HG03520 (cell line): Measurements from ENCODE around the gene SPDYE4.

Experiments
- ATAC-seq: cut with Tn5 transposase; IDR thresholded peaks from one replicate; pipeline ENCODE4 v1.9.1; 2021; ENCODE audit warnings: mild to moderate bottlenecking, moderate library complexity; ENCODE audit not compliant: unreplicated experiment

The SPDYE4 gene

DNA sequence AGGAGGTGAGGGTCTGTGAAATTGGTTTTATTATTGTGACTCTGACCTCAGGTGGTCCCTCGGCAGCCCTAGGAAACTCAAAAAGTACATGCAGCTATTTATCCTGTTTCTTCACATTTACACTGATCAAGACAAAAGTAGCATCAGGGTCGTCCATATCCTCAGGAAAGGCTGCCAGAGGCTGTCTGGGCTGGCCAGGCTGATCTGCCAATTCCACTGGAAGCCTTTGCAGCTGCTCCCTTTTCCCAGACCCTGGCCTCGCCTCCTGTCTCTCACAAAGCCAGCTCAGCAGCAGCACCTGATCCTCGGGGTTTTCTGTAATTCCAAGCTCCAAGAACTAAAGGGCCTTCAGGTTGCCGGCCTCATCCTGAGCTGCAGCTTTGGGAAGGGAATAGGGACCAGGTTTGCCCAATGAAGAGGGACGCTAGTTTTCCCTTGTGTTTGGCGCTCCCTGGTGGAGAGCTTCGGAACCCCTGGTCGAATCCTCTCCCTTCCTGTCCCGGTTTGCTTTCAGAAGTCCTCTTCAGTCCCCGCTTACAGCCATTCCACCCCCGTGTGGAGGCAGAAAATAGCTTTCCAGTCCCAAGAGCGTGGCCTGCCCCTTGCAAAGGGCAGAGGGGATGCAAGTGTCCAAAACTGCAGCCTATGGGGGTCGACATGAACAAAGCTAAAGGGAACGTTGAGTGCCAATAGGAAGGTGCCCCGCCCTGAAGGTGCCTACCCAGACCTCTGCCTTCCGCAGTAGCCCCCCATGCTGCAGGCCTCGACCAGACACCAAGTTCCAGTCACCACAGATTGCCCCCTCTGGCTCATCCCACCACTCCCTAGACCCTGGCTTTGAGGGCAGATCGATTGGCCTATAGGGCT, 27.4 kb upstream of the SPDYE4 start:
- no peak for ATAC-seq

DNA sequence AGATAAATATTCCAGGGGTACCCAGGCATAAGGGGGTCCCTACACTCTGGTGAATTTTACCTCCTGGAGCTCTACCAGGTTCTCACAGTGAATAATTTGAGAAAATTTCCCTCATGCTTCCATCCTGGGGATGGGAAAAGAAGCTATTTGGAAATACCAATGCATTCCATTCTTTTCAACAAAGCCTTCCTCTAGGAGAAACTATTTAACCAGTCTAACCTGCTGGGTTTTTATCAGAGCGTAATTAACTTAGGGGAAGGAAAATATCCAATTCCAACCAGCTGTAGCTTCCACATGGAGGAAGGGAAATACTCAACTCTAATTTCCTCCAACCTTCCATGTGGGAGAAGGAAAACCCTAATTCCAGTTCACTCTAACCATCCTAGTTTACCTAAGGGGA, 23.8 kb upstream of the SPDYE4 start:
- ATAC-seq: no peak

DNA sequence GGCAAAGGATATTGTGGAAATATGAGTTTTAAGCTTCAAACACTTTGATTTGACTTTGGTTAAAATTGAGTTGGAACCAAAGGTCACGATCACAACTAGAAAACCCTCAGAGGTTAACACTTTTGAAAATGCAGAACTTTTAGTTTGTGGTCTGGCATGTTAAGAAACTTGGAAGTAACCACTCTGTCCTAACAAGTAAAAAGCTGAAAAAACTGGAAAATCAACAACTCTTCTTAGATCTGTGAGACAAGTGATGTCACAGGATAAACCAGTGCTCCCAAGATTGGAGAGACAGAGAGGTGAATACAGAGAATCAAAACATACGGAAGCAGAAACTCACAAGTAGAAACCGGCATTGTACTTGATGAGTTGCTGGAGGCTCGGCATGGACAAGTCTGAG, 23.4 kb upstream of the SPDYE4 start:
- ATAC-seq: no peak

DNA sequence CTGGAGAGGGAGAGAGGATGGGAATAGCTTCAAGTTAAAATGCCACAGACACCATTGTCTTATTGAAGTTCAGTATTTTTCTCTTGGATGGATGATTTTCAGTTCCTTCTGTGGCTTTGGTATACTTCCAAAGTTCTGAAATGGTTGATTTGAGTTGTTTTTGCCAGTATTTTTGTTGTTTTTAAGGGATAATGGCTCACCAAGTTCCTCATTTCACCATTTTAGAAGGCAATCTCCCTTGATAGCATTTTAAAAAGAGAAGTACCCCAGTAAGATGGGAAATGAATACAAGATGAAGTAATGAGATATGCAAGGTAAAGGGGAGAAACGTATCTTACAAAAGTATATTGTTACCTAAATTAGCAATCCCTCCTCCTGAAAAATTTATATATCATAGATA, 18.5 kb upstream of the SPDYE4 start:
- ATAC-seq: no peak

DNA sequence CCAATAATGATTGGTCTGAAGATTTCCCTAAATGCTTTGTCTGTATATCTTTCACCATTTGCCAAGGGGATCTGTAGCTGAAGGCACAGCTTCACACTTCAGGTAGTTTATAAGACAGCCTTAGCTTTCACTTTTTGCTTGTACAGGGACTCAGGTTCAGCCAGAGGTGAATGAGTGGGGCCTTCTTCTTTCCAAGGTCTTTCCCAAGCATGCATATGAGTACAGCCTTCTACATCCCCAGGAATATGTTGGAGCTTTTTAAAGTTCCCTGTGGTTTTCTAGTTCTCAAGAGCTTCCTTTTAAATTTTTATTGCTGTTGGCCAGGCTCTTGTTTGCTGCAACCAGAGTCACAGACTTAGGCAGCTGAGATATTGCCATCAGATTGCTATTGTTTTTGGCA, 17.9 kb upstream of the SPDYE4 start:
- no peak for ATAC-seq

DNA sequence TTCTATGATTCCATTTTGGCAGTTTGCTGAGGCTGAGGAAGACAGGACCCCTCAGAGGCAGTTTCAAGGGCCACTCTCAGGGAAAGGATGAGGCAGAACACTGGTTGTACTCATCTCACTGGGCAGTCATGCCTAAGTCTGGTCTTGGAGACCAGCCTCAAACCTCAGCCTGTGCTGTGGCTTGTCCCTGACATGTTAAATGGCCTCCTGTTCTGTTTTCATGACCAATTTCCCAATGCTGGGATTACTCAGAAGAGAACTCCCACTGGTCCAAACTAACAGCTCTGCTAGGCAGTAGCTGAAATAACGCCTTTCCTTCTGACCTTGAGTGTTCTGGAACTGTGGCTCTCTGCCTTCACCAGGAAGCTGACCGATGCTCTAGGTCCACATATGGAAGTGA, 8.4 kb upstream of the SPDYE4 start:
- no peak for ATAC-seq

DNA sequence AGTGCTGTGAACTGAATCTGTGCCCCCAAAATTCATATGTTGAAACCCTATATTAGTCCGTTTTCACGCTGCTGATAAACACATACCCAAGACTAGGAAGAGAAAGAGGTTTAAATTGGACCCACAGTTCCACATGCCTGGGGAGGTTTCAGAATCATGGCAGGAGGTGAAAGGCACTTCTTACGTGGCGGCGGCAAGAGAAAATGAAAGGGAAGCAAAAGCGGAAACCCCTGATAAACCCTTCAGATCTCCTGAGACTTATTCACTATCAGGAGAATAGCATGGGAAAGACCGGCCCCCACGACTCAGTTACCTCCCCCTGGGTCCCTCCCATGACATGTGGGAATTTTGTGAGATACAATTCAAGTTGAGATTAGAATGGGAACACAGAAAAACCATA, 3.7 kb upstream of the SPDYE4 start:
- ATAC-seq: no peak

DNA sequence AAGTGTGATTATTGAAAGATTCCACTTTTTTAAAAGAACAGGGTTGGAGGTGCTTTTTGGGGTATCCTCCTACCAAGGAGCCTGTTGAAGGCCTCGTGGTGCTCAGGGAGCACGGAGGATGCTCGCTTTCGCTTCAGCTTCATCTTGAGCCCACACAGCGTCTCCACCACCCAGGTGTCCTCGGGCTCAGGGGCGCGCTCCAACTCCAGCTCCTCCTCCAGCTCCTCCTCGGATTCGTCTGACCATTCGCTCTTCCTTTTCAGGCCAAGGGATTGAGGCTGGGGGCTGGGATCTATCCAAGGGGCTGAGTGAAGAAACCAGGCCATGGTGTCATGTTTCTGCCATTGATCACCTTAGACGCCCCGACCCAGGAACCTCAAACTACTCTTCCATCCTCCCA, 1.2 kb downstream of the SPDYE4 start:
- no peak for ATAC-seq

DNA sequence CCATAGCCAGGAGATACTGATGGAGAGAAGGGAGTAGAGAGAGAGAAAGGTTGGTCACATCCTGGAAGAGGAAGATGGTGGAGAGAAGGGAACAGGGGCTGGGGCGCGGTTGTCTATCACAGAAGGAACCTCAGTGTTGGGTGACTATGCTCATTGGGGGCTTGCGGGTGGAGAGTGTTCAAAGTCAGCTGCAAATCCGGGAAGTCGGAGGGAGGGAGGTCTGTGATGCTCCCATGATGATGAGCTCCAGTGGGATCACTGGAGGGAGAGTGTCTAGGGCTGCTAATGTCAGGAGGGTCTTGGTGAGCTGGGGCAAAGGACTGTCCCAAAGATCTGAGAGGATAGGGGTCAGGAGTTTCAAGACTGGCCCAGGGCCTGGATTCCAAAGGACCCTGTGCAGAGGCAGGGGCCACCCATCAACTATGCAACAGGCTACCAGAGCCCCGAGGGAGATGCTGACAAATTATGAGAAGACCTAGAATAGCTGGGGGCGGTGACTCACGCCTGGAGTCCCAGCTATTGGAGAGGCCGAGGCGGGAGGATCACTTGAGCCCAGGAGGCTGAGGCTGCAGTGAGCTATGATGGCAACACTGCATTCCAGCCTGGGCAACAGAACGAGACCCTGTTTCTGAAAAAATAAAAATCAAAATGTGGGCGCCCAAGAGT, 2.6 kb downstream of the SPDYE4 start:
- ATAC-seq: no peak

DNA sequence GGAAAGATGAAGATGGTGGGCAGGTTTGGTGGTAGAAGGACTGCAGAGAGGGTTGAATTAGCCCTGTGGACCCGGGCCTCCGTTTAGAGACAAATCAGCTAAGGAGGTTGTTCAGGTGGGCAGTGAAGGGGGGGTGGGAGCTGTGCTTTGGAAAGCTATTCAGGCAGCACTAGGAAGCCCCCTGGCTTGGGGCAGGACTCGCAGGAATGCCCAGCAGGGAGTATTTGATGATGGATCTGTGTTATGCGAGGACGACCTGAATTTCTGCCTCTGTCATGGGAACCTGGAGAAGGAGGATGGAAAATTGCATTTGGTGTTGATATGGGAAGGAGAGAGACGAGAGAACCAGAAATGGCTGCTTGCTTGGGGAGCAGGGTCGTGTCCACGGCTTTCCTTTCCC, 3.5 kb downstream of the SPDYE4 start:
- no peak for ATAC-seq

DNA sequence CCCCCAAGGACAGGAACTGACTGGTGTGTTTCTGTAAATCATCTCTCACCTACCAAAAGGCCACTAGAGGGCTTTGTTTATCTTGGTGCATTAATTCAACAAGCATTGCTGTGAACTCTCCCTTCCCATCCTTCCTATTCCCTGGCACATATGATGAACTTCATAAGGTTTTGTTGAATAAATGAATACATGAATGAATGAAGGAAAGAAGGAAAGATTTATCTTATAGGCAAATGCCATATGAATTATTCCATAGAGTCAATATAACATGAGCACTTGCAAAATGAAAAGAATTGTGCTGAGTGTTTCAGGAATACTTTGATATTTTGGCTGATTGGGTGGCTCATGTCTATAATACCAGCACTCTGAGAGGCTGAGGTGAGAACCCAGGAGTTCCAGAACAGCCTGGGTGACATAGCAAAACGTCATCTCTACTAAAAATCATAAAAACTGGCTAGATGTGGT, 4.3 kb downstream of the SPDYE4 start:
- ATAC-seq: no peak

DNA sequence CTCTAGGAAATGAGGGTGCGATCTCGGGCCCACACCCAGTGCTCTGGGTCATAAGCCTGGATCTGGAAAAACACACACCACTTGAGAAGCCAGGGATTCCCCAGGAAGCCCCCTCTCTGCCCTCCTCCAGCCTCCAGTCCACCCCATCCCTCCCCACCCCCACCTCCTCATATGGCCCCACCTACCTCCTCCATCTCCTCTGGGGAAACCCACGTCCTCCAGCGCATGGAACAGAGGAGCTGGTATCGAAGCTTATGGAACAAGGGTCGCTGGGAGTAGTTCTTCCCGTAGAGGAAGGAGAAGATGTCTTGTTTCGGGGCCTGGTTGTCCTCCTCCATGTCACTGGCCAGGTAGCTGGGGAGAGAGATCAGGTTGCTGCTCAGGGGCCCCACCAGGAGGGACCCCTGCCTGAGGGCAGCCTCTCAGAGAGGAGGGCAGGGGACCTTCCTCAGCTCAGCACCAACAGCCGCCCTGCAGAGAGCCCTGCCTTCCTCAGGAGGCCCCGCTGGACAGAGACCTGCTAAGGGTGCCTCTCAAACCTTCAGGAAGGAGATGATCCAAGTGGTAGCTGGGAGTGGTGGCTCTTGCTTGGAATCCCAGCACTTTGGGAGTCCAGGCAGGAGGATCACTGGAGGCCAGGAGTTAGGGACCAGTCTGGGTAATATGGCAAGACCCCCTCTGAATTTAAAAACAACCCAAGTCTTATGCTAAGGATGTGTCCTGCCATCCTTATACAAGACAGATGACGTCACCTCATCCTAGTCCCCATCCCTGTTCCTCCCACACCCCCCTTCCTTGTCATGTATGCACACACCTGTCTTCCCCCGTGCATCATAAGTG, 5.0 kb downstream of the SPDYE4 start:
- ATAC-seq: no peak

DNA sequence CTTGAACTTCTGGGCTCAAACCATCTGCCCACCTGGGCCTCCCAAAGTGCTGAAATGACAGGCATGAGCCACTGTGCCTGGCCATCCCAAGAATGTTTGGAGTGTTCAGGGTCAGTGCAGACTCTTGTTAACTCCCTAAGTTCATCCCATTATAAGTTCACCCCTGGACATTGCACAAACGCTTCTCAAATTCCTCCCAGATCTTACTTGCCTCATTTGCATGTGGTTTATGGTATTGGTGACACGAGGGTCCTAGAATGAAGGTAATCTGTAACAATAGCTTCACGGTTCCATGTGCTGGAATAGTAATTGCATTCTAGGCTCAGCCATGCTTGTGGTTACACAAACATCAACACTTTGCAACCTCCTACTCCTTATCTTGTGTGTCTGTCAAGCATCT, 8.7 kb downstream of the SPDYE4 start:
- ATAC-seq: no peak

DNA sequence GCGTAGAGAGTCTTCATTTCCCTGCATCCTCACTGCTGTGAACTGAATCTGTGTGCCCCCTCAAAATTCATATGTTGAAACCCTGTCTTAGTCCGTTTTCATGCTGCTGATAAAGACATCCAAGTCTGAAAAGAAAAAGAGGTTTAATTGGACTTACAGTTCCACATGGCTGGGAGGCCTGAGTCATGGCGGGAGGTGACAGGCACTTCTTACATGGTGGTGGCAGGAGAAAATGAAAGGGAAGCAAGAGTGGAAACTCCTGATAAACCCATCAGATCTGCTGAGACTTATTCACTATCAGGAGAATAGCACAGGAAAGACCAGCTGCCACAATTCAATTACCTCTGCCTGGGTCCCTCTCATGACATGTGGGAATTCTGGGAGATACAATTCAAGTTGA, 10.6 kb downstream of the SPDYE4 start:
- ATAC-seq: no peak

DNA sequence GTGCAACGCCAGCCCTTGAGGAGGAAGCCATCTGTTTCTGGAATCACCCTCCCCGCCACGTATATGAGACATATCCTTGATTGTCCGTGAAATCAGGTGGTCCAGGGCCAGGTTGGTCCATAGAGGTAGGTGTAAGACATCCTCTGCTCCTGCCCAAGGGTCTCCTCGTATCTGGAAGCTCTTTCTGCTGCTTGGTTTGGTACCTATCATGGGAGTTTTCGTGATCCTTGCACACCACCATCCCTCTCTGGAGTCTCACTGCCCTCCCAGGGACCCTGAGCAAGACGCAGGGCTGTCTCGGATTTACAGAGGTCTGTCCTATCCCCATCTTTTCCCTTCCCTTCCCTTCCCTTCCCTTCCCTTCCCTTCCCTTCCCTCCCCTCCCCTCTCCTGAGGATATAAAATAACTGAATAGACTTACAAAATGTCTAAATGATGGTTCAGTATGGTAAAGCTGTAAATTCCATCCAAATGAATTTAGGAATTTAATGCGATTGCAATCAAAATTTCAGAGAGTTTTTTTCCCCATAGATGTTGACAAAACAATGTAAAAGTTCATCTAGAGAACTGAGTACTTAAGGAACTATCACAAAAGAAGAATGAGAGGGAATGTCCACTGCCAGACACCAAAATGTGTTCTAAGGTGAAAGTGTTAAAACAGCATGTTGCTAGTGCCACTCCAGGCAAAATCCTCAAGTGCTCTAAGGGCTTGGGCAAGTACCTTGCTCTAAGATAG, 11.7 kb downstream of the SPDYE4 start:
- ATAC-seq: no peak

DNA sequence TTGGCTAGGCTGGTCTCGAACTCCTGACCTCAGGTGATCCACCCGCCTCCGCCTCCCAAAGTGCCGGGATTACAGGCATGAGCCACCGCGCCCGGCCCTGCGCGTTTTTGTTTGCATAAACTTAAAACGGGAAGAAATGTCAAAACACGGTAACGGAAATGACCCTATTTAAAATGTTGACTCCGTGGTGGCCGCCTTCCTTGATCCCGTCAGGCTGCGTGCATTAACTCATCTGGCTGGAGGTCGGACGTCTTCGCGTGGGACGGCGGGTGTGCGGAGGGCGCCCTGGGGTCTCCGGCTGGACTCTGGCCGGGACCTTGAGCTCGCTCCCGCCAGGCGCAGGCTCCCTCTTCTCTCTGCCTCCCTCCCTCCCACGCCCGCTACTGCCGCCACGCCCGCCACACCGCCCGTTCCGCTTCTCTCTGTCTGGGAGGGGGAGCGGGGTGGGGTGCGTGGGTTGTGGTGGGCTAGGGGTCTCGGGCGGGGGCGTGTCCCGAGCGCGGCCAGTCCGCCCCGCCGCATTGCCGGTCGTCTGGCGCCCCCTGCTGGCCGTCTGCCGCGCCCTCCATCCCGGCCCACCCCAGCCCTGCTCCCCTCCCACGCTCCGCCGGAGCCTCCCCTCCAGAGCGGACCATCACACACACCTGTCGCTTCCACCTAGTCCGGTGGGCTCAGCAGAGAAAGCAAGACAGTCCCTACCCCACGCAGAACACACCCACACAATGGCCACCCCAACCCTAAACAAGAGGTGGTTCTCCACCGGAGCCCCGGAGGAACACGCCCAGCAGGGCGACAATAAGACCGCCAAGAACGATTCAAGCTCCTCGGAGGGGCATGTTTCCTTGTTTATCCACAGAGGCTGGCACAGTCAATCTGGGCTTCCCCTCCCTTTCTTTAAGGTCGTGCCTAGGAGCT, 12.5 kb downstream of the SPDYE4 start:
- no peak for ATAC-seq

DNA sequence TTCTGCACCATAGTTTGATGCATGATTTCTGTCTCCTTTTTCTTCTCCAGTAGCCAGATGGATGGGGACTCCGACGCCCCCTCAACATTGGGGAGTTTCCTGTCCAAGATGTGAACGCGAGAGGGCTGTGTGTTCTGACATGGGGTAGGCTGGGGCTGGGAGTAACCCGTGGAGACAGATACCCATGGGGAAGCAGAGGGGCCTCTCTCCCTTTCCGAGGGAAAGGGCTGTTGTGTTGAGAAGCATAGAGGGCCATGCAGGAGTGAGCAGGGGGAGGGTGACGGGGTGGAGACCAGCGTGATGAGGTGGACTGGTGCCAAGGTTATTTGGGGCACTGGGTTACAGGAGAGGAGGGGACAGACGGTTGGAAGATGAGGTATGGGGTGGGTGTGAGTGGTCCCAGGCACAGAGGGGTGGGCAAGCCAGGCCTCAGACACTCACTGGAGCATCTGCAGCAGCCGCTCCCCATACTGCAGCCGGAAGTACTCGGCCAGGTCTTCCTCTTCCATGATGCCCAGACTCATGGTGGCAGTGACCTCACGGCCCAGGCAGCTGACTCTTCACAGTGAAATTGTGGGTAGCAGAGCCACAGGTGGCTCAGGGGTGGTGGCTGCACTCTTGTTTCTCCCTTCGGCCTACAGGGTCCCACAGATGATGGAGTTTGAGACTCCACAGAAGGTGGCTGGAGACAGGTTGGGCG, 14.1 kb downstream of the SPDYE4 start:
- ATAC-seq: no peak

DNA sequence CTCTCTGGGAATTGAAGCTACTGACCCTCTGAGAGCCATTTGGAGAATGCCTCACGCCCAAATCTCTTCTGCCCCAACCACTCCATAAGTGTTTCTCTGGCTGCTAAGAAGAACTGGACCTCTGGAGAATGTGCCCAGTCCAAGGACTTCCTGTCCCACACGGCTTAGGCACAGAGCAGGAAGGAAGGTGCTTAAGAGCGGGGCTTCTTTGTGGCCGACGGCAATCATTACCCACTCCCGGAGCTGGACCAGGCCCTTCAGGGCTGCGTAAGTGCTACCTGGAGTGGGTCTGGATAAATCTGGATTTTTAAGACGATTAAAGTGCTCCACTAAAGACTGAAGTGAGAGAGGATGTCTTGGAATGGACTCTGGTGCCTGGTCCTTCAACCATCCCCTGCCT, 15.5 kb downstream of the SPDYE4 start:
- no peak for ATAC-seq

DNA sequence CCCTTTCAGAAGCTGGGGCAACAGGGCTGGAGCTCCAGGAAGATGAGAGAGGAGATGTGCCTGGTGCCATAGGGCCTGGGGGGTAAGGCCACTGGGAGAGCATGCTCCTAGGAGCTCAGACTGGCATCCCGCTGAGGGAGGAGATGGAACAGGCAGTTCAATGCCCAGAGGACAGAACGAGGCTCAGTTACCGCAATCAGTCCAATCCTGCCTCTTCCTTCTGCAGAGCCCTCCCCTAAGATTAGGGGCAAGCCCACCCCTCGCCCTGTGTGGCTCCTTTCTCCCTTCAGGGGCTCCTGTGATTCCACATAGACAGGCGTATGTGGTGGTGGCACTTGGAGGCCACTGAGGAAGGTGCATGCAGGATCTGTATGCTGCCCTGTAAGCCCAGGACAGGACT, 16.1 kb downstream of the SPDYE4 start:
- no peak for ATAC-seq
